ENCODE measurements around the gene BBX.

BBX gene

DNA sequence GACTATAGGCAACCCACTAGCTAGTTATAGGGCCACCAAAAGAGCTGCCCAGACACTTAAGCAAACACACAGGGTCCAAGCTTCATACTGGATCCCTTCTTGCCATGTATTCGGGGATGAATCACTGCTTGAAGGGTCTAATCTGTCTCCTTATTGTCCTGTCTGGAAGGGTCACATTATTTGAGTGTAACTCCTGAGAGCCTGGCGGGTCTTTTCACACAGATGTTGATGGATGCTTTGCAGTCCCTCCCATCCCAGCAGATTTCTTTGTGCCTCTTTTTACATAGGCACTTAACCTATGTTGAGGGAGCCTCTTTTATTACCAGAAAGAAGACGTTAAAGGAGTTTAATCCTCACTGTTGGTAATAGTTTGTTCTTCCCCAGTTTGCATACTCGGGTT is 56.6 kb downstream of the BBX start:
- Histone ChIP-seq H3K9me3 (replicated peaks in 1 of 11) (no peaks in the 10 kb centered on the region), H3K36me3 (peaks cover 0 to 13% (median 0%) of the 10 kb centered on the region in 11 experiments; a peak in 6 of 22 replicates), H3K4me1 (peaks cover 9 to 23% (median 16%) of the 10 kb centered on the region in 10 experiments), H3K4me2 (no peak overlapping the region), H3K4me3 (no peak overlapping the region), H4K20me1 (peaks cover 0 to 13% (median 0%) of the 10 kb centered on the region in 11 experiments; a peak in 4 of 22 replicates), H3K9ac (no peak overlapping the region), H3K27ac (no peak overlapping the region), H3K27me3 (no peaks in the 10 kb centered on the region)
- TF ChIP-seq Cebpa-rat (IDR thresholded peaks at IDR 0.05), result no peak

DNA sequence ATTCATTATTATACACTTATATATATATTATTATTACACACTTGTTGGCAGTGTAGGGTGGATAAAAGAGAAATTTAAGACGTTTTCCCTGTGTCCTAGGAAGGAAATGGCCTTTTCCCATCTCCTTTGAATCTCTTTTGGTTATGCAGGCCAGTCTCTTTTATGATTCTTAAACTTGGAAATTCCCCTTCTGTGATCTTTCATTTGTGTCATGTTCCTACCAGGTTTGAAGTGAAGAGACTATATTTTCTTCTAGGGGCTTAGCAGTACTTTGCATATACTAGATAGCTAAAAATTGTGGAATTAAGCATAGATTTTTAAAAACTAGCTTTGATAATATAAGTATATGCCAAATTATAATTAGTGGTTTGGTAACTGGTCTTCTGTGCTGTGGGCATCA is 58.5 kb downstream of the BBX start:
- H3K27me3 ChIP-seq, result no peaks in the 10 kb centered on the region
- no peak overlapping the region for H3K27ac ChIP-seq
- peak overlapping the region in 3 of 11 experiments; percentile 1 to 40 (median 13); a peak in 3 of 22 replicates for H3K4me2 ChIP-seq

DNA sequence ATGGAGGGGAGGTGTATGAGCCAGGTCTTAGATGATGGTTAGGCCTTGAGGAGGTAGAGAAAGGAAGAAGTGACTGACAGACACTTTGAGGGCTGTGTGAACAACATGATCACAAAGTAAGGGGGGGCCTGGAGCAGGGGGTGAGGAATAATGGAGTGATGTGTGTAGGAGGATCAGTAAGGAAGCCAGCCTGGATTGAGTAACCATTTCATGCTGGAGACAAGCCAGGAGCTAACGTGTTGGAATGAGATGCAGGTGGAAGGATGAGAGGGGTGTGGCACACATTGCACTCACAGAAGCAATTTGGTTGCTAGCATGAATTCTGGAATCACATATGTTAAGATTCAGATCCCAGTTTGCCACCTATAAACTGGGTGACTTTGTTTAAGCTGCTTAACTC is 65.5 kb downstream of the BBX start:
- Histone ChIP-seq H3K27ac (no peak overlapping the region), H3K4me3 (no peak overlapping the region), H3K9me3 (replicated peaks in 1 of 11) (no peaks in the 10 kb centered on the region; a peak in 1 of 22 replicates), H3K4me1 (peaks cover 0 to 12% (median 3%) of the 10 kb centered on the region in 10 experiments; a peak in 5 of 20 replicates), H4K20me1 (no peaks in the 10 kb centered on the region), H3K9ac (no peak overlapping the region), H3K27me3 (no peaks in the 10 kb centered on the region), H3K36me3 (peaks cover 0 to 13% (median 7%) of the 10 kb centered on the region in 11 experiments; a peak in 12 of 22 replicates), H3K4me2 (no peak overlapping the region)
- no peak for TF ChIP-seq Cebpa-rat (IDR thresholded peaks at IDR 0.05)

More for the DNA sequence above, 58.5 kb downstream of the BBX start:
- Histone ChIP-seq H3K9me3 (replicated peaks in 1 of 11) (no peaks in the 10 kb centered on the region), H3K36me3 (peaks cover 0 to 22% (median 8%) of the 10 kb centered on the region in 11 experiments; a peak in 12 of 22 replicates), H3K4me1 (peaks cover 9 to 23% (median 16%) of the 10 kb centered on the region in 10 experiments), H3K9ac (no peak overlapping the region), H4K20me1 (peaks cover 0 to 10% (median 0%) of the 10 kb centered on the region in 11 experiments; a peak in 3 of 22 replicates), H3K4me3 (no peak overlapping the region)
- no peak for TF ChIP-seq Cebpa-rat (IDR thresholded peaks at IDR 0.05)

DNA sequence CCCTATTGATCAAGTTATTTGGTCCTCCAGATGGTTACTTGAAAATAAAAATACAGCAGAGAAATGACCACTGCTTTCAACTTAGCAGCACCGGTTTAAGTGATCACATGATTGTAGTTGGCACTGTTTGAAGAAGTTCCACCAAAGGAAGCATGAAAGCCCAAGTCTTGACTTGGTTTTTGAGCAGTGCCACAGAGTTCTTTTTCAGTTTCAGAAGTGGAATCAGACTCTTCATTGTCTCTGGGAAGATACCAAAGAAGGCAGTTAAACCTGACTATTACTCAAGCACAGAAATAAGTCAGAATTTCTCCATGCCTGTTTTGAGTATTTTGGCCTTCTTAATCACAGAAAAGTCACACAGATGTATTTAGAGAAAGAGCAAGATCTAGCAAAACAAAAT is 66.7 kb downstream of the BBX start:
- peak overlapping the region in 2 of 11 experiments; percentile 3 to 9; a peak in 1 of 22 replicates for H3K4me2 ChIP-seq
- peaks cover 0 to 24% (median 5%) of the 10 kb centered on the region in 10 experiments; a peak in 6 of 20 replicates for H3K4me1 ChIP-seq
- H3K36me3 ChIP-seq, result peaks cover 0 to 13% (median 7%) of the 10 kb centered on the region in 11 experiments; a peak in 12 of 22 replicates
- no peaks in the 10 kb centered on the region for H3K27me3 ChIP-seq
- no peaks in the 10 kb centered on the region; a peak in 1 of 22 replicates for H3K9me3 ChIP-seq (replicated peaks in 1 of 11)
- H3K9ac ChIP-seq, result no peak overlapping the region
- no peak for TF ChIP-seq Cebpa-rat (IDR thresholded peaks at IDR 0.05)
- H3K27ac ChIP-seq, result no peak overlapping the region
- H3K4me3 ChIP-seq, result no peak overlapping the region
- no peaks in the 10 kb centered on the region; a peak in 2 of 22 replicates for H4K20me1 ChIP-seq

DNA sequence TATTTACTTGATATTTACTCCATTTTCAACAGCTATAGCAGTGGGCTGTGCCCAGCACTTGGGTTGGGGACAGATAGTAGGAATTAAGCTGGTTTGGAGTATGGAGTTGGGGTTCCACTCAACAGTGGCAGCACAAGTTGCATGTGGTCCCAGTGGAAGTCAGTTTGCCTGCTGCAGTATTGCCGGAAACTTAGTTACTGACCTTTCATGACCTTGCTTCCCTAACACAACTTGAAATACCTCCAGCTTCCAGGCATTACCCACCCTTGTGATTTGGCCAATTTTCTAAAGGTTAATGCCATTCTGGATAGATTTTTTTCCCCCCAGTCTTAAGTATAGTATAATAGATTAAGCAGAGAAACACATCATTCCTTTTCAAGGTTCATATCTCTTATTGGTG is 68.0 kb downstream of the BBX start:
- H3K27ac ChIP-seq, result no peak overlapping the region
- TF ChIP-seq Cebpa-rat (IDR thresholded peaks at IDR 0.05), result no peak
- H4K20me1 ChIP-seq, result no peaks in the 10 kb centered on the region; a peak in 2 of 22 replicates
- H3K9ac ChIP-seq, result no peak overlapping the region
- no peak overlapping the region for H3K4me3 ChIP-seq
- no peaks in the 10 kb centered on the region for H3K27me3 ChIP-seq
- no peak overlapping the region for H3K4me2 ChIP-seq
- H3K4me1 ChIP-seq, result peaks cover 0 to 37% (median 10%) of the 10 kb centered on the region in 10 experiments; a peak in 13 of 20 replicates
- H3K36me3 ChIP-seq, result peaks cover 0 to 10% (median 0%) of the 10 kb centered on the region in 11 experiments; a peak in 3 of 22 replicates
- no peaks in the 10 kb centered on the region; a peak in 1 of 22 replicates for H3K9me3 ChIP-seq (replicated peaks in 1 of 11)

DNA sequence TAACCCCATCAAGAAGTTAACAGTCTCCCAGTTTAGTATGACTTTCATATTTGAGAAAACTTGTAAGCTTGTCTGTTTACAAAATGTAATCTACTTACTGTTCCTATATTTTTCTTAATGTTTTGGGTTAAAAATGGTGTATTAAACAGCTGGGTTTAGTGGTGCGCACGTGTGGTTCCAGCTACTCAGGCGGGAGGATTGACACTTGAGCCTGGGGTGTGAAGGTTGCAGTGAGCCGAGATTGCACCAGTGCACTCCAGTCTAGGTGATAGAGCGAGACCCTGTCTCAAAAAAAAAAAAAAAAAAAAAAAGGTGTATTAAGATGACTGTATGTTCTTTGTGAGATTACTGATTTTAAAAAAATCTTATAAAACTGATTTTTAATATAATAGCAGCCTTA is 69.3 kb downstream of the BBX start:
- H3K36me3 ChIP-seq, result peaks cover 0 to 6% (median 0%) of the 10 kb centered on the region in 11 experiments; a peak in 3 of 22 replicates
- no peak overlapping the region for H3K27ac ChIP-seq
- H3K9me3 ChIP-seq (replicated peaks in 1 of 11), result no peaks in the 10 kb centered on the region; a peak in 1 of 22 replicates

DNA sequence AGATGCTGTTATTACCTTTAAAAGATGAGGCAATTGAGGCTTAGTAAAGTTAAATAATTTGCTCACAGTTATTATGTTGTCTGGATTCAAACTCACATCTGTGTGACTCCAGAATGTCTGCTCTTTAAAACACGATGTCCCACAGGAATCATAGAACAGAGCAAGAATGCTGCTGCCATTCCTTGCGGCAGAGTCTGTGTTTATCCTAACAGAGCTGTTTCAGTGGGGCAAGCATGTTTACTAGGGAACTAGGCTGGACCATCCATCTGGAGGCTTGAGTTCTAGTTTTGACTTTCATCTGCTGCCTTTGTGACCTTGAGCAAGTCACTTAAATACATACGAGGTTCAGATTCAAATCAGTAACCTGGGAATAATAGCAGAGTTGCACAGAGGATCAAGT is 72.1 kb downstream of the BBX start:
- H3K36me3 ChIP-seq, result peaks cover 0 to 3% (median 0%) of the 10 kb centered on the region in 11 experiments; a peak in 1 of 22 replicates
- H3K4me1 ChIP-seq, result peaks cover 25 to 65% (median 46%) of the 10 kb centered on the region in 10 experiments
- no peak overlapping the region for H3K9ac ChIP-seq
- no peak for TF ChIP-seq Cebpa-rat (IDR thresholded peaks at IDR 0.05)
- H3K27ac ChIP-seq, result no peak overlapping the region
- H3K4me2 ChIP-seq, result peak overlapping the region in 6 of 11 experiments; percentile 1 to 88 (median 44); a peak in 7 of 22 replicates
- no peaks in the 10 kb centered on the region; a peak in 1 of 22 replicates for H3K9me3 ChIP-seq (replicated peaks in 1 of 11)
- H3K27me3 ChIP-seq, result no peaks in the 10 kb centered on the region
- peaks cover 0 to 7% (median 0%) of the 10 kb centered on the region in 11 experiments; a peak in 2 of 22 replicates for H4K20me1 ChIP-seq
- H3K4me3 ChIP-seq, result no peak overlapping the region

More for the DNA sequence above, 69.3 kb downstream of the BBX start:
- no peak overlapping the region for H3K9ac ChIP-seq
- no peaks in the 10 kb centered on the region for H3K27me3 ChIP-seq
- peaks cover 8 to 50% (median 23%) of the 10 kb centered on the region in 10 experiments; a peak in 19 of 20 replicates for H3K4me1 ChIP-seq
- H4K20me1 ChIP-seq, result peaks cover 0 to 7% (median 0%) of the 10 kb centered on the region in 11 experiments; a peak in 2 of 22 replicates
- TF ChIP-seq Cebpa-rat (IDR thresholded peaks at IDR 0.05), result no peak
- H3K4me3 ChIP-seq, result no peak overlapping the region
- no peak overlapping the region for H3K4me2 ChIP-seq

DNA sequence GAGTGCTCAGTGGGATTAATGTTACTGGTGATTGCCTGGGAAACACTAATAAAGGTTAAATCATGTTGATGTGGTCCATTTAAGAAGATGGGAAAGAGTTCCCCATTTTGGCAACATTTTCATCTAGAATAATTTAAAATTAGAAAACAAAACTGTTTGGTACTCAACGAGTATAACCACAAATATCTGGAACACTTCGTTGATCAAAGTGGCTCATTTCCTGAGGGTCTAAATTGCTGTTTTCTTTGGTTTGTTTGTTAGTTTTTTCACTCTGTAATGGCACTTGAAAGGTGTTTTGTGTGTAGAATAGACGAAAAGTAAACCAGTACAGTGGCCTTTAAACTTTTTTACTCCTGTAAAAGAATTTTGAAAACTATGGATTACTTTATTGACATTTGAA is 73.9 kb downstream of the BBX start:
- Histone ChIP-seq H3K27ac (peak overlapping the region in 4 of 11 experiments; percentile 1 to 40 (median 15); a peak in 7 of 22 replicates), H3K27me3 (no peaks in the 10 kb centered on the region), H3K9ac (no peak overlapping the region; a peak in 1 of 22 replicates), H3K36me3 (peaks cover 0 to 8% (median 3%) of the 10 kb centered on the region in 11 experiments; a peak in 11 of 22 replicates), H3K4me1 (peaks cover 40 to 75% (median 57%) of the 10 kb centered on the region in 10 experiments), H4K20me1 (peaks cover 0 to 7% (median 0%) of the 10 kb centered on the region in 11 experiments; a peak in 2 of 22 replicates), H3K4me3 (peak overlapping the region in 1 of 10 experiments; percentile 29; a peak in 1 of 20 replicates), H3K4me2 (peak overlapping the region; percentile 9 to 90 (median 73); a peak in 21 of 22 replicates), H3K9me3 (replicated peaks in 1 of 11) (peaks cover 0 to 9% (median 7%) of the 10 kb centered on the region in 11 experiments; a peak in 18 of 22 replicates)
- no peak for TF ChIP-seq Cebpa-rat (IDR thresholded peaks at IDR 0.05)

Measured in BLaER1 treated with 17β-estradiol and CSF1 and Interleukin-3, amounts not matched to agents 10 nM and 100 nM (cell line).